HG02610 (cell line): Measurements from ENCODE around the gene CGNL1.

Experiments
- ATAC-seq: cut with Tn5 transposase; IDR thresholded peaks from one replicate; pipeline ENCODE4 v1.9.1; 2021; ENCODE audit warnings: mild to moderate bottlenecking, moderate library complexity; ENCODE audit not compliant: unreplicated experiment

Gene CGNL1

DNA sequence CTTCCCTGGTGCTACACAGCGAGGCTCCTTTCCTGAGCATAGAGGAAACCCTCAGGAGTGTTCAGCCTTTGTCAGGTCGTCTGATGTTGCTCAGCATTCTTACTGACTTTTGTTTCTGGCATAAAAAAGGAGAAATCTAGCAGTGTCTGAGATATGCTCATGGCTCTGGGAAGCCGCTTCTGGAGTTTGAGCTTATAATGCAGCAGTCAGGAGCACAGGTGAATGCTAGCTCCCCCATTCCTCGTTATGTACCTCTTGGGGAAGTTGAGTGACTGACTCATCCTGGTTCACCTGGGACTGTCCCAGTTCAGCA, 166.2 kb downstream of the CGNL1 start:
- ATAC-seq, result no peak

DNA sequence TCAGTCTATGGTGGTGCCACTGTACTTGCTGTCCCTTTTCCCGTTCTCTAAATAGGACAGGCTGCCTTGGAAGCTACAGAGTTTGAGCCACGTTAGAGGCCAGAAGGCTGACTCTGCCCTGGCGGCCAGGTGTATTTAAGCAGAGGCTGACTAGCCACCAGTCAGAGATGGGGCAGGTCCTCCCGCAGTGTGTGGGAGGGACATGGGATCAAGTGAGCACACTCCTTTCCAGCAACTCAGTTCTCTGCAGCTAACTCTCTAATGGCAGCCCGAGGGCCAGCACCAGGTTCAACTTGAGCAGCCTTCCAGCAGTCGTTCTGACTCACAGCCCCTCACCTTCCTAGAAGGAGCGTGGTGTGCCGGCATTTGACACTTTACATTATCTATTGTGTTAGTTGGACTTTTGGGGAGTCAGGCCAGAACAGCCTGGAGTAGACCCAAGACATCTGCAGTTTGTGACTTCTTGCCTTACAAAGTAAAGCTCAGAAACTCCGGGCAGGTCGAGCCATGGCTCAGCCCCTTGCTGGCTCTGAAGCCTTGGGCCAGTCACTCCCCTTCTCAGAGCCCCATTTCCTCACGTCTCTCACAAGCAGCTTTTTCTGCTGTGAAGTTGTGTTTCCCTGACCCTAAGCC, 168.7 kb downstream of the CGNL1 start:
- no peak for ATAC-seq

DNA sequence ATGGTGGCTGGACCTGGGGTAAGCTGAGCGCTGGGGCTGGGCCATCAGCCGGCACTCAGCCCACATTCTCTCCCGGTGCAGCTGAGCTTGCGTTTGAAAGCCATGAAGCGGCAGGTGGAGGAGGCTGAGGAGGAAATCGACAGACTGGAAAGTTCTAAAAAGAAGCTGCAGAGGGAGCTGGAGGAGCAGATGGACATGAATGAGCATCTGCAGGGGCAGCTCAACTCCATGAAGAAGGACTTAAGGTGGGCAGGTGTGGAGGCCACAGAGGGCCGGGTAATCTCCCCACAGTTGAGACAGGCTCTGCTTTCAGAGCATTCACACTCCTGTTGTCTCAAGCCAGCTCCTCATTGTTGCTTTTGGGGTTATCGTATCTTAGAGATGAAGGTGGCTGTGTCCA, 169.7 kb downstream of the CGNL1 start:
- no peak for ATAC-seq

DNA sequence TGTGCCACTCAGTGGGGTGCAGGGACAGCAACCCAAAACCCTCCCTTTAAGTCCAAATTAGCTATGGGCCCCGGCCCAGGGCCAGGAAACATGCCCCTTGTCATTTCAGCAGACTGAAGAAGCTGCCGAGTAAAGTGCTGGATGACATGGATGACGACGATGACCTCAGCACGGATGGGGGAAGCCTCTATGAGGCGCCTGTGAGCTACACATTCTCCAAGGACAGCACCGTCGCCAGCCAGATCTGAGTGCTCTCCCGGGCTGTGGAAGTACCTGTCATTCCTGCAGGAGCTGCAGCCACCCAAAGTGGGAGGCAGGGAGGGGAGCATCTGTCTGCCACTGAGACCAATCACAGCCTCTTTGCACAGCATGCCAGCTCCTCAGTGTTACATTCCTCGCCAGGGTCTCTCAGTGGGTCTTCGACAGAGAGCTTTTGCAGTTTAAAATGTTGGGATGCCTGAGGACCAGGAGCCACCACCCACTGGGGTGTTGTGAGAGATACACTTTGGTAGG, 171.0 kb downstream of the CGNL1 start:
- no peak for ATAC-seq

DNA sequence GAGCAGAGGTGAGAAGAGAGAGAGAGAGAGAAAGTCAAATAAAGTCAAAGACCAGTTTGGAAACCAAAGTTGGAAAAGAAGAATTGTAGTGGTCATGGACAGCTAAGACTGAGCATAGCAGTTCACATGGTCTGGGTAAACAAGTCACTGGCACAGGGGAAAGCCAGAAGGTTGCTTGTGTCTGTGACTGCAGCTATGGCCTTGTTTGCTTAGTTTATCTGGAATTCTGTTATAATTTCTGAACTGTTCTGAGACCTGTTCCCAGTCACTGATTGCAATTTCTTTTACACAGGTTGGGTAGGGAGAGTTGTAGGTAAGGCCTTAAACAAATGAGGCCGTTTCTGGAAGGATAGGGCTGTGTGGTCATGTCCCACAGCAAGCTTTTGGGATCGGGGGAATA, 172.0 kb downstream of the CGNL1 start:
- no peak for ATAC-seq

DNA sequence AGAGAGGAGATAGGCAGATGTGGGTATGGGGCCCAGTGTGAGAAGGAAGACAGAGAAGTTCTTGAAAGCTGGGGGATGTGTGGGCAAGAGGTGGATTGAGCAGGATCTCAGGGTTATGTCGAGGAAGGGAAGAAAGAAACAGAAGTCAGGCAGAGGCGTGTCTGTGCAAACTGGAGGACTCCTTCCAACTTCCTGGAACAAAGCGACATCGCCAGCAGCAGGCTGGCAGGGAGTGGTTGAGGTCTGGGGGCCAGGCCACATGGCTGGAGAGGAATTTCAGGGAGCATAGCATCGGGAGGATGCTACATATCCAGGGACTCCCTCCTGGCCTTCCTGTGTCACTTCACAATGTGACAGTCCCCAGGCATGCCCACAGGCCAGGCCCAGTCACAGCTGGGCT, 172.5 kb downstream of the CGNL1 start:
- no peak for ATAC-seq

DNA sequence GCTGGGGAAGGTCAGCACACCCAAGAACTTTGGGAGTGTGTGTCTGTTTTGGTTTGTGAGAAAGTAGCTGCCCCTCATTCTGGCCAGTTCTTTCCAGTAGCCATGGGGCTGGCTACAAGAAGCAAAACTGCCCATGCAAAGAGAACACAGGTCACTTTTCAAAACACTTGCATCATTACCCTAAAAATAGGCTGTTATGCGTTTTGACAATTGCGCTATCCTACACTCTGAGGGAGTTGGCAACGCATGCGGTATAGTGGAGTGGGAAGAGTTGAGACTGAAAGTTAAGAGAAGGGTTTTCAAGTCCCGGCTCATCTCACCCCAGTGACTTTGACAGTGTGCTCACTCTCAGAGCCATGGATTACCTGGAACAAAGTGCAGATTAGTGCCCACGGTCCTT, 173.6 kb downstream of the CGNL1 start:
- no peak for ATAC-seq

DNA sequence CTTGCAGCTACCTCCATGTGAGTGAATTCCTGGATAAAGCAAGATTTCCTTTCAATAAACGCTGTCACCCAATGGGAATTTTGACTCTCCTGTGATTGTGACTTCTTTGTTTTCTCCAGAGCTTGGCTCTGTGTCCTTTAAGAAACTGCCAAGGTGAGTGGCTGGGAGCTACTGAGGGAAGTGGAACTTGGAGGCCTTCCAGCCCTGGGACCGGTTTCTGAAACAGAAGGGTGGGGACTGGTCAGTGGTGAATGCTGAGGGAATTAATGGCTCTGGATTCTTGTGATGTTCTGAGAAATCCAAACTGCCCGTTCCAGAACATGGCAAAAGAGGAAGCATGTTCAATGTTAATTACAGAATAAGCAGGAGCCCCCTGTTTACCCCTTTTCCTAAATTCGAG, 174.3 kb downstream of the CGNL1 start:
- ATAC-seq, result no peak

DNA sequence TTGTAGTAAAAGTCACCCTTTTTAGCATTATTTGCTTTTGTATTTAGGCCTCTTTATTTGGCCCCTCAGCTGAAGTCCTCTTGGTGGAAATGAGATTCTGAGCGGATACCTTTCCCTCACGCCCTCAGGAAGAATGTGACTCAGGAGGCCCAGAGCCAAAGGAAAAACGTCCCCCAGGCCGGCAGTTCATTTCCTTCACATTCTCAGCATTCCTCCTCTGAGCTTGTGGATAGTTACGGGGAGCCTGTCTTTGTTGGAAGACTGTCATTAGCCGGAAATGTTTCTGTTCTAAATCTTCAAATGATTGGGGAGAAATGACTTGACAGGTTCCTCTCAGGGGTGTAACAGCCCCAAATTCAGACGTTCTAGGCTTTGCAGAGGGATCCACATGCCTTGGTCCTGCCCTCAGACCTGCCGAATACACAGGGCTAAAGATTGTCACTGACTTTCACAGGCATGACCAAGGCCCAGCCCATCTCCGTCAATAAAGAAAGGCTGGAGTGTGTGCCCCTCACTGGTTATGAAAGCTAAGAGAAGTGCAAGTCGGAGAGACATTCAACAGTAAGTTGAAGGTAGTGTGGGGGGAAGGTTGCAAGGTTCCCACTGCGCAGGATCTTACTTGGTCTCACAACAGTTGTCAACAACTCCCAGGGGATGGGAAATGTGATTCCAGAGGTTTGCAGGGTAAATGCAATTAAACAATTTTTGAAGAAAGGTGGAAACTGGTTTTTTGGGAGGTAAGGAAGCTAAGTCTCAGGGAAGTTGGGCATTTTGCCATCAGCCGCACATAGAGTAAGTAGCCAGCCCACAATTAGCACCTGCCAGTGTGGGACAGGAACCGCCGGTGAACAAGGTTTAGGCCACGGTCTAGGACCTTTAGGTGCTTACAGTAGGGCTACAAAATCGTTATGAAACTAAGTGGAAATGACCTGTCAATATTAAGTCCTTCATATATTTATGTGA, 175.7 kb downstream of the CGNL1 start:
- ATAC-seq, result no peak

DNA sequence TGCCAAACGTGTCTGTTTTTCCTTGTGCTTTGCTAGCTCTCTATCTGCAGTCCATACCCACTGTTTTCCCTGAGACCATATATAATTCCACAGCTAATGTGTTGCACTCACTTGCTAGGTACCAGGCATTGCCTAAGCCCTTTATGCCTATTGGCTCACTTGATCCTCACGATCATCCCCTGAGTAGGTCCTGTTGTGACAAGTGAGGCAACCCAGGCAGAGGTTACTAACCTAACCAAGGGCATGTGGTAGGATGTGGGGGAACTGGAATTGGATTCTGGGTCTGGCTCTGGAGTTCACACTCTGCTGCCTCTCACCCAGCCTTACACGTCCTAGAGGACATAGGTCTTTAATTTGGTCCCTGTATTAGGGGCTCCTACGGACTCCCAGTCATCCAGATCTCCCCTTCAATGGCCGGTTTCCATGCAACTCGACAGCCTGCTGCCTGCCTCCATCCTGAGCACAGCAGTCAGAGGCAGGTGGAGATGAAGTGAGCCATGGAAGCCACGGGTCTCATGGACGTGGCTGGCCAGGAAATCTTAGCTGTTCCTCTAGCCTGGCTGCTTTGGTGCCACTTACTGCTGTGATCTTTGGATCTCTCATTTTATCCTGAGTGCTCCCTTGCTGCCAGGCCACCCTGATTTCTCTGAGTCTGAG, 176.5 kb downstream of the CGNL1 start:
- no peak for ATAC-seq

DNA sequence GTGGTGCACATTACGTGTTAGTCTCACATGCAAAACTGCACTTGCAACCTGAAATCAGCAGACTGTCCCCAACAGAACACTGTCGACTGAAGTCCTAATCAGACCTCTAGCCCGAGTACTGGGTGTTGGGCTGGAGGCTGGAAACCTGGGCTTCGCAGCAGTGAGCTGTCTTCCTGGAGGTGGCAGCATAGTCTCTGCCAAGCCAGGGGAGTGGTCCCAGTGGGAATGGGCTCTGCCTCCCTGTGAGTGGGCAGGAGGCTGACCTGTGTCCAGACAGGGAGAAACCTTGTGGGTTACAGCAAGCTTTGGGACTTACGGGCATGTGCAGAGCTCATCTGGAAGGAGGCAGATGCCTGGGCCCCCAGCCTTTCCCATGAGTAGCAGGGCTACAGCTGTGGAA, 177.2 kb downstream of the CGNL1 start:
- no peak for ATAC-seq

DNA sequence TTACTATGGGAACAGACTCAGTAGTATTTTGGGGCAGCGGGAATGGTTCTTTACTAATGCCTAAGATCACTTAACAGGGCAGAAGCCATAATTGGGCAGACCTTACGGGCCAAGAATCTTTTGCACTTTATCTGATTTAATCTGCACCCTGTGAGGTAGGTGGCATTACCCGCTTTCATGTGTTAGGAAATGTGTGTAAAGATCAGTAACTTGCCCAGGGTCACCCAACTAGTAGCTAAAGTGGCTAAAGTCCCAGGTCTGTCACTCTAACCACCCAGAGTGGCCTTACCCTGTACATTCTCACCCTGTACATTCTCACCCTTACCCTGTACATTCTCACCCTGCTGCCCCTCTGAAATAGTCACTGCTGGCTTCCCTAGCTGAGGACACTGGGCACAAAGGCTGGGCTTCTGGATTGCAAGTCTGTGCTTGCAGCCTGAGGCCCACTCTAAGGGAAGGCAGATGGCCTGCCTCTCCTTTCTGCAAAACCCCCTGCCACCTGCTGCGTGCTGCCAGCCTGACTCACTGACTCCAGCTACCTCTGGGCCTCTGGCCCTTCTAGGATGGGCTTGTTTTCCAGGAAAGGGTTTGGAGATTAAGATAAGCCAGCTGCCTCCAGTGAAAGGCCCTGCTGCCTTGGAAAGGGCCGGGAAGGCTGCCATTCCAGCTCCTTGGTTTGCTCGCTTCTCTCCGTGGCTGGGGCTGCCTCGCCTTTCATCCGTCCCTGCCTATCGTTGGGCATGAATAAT, 177.9 kb downstream of the CGNL1 start:
- no peak for ATAC-seq

DNA sequence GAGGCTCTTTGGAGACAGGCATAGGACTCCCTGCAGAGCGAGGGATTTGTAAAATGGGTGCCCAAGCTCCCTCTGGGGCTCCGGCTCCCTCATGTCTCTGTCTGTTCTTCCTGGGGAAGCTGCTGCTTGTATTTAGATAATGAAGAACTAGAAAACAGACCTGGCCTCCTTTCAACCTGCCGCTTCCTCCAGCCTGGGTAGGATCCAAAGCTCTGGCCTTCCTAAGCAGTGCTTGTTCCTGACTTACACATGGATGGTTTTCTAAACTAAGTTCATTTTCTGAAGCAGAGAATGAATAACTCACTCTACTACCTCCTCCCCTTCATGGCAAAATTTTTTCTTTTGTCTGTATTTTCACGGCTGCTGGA, 178.5 kb downstream of the CGNL1 start:
- ATAC-seq, result no peak

DNA sequence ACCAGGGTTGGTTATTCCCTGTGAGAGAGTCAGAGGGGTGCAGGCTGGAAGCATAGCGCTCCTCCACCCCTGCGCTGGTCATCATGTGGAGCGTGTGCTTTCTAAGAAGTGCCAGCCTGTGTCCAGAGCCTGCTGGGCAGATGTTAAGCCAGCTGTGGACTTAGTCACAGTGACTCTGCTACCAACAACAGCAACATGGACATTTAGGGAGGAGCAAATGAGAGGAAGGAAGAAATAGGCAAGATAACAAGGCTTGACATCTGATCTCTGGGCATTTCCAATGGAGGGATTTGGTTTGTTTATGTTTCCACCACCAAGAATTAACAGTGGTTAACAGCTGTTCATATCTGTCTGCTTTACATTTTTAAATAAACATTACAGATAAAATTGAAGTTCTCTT, 179.0 kb downstream of the CGNL1 start:
- no peak for ATAC-seq

DNA sequence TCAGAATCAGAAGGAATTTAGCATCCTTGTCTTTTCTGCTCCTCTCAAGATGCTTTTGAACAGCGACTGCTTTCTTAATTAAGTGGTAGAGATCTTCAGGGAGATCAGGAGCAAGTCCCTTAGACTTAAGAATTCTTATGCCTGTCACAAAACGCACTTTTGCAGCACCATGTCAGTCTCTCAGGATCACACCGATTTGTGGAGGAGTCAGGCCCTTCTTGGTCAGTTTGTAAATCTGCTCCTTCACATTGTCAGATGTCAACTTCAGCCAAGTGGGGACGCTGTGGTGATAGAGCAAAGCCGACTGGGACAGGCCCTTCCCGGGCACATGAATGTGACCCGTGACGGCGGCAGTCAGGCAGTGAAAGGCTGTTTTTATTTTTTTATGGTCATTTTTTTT, 179.7 kb downstream of the CGNL1 start:
- no peak for ATAC-seq

DNA sequence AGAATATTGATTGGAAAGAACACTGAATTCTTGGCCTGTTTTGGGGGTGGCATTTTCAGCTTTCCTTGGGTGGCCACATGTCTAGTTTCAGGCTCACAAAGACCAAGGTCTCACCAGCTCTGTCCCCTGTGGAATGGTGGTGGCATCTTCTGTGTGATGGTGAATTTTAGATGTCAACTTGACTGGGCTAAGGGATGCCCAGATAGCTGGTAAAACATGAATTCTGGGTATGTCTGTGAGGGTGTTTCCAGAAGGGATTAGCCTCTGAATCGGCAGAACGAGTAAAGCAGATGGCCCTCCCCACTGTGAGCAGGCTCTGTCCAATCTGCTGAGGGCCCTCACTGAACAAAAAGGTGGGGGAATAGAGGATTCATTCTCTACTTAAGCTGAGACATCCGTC, 181.0 kb downstream of the CGNL1 start:
- no peak for ATAC-seq

DNA sequence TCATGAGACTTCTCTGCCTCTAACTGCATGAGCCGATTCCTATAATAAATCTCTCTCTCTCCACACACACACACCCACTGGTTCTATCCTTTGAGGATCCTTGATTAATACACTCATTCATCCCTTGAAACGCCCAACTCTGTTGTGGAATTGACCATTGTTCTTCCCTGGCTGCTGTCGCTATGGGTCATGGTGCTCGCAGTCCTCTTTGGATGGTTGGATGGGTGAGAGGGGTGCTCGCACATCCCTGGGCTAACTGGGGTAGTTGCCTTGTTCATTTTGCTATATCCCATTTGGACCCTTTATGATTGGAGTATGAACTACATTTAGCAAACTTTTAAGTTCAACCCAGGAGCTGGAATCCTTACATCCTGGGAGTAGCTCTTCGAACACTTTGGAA, 181.5 kb downstream of the CGNL1 start:
- no peak for ATAC-seq

DNA sequence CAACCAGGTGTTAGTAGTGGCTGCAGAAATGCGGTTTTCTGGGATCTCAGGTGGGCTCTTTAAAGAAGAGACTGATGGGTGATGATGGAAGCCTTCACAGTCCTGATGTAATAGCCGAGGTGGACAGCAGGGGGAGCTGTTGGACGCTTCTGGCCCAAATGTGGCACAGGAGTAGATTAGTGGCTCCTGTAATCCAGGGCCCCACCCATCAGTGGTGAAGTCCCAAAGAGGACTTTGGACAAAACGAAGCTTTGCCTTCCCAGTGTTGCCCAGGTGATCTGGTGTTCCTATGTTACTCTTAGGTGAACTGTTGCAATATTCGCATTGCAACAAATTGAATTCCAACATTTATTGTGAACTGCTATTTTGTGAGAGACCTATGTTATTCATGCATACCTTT, 183.6 kb downstream of the CGNL1 start:
- ATAC-seq, result no peak

DNA sequence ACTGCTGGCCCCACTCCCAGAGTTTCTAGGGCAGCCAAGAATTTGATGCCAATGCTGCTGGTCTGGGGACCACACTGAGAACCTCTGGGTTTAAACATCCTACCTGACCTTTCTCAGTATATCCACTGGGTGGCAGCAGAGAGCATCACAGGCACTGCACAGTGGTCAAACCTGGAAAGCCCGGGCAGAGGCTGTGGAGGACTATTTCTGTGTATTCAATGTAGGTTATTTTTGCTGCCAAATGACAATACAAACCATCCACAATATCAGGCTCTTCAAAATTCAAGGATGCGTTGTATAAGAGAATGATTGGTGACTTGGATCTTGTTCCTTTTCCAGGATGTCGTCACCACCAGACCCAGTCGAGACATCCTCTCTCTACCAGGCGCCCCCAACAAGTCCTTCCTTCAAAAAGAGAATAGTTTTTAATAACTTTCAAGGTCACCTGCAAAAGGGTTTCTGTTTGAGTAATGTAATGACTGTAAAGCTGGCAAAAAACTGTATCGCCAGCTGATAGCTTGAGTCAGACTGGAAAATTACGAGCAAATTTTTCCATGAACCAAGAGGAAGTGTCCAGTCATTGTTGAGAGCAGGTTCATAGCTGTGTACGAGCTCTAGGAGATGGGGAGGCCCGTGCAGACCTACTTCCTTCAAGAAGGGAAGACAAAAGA, 184.9 kb downstream of the CGNL1 start:
- peak; percentile 69 for ATAC-seq

DNA sequence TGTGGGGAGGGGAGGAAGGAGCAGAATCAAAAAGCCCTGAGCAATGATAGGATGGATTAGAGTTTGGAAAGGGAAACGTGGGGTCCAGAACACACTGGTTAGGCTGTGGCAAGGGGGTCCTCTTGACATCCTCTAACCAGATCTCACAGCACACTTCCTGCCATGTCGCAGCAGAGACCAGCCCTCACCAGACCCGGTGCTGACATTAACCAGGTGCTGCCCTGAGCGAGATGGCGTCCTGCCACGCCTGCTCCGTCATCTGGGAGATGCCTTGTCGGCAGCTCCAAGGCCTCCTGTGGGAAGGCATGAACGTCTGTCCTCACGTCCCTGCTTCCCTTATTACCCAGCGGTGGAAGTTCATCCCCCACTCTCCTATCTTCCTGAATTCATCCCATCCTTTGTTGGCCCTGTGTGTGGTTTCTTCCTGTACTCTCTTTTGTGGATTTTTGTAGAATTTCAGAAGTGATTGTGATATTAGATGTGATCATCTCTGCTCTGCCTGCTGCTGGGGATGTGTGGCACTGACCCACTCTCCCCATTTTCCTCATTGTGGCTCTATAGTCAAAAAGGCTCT, 186.0 kb downstream of the CGNL1 start:
- ATAC-seq, result no peak
